Measurements from ENCODE around the gene KCNJ9.

Gene KCNJ9

GRCh38 chr1:160105155-160105554 is 23.8 kb downstream of the KCNJ9 start:
- Histone ChIP-seq H2BK120ac (ENCODE audit: low read depth, low read length) (no peak overlapping the region), H2BK15ac (ENCODE audit: low read length) (no peak overlapping the region), H3K9ac (ENCODE audit: low read depth, low read length, poor library complexity) (no peak overlapping the region), H3K36me3 (replicated peaks in 1 of 2; ENCODE audit: control insufficient read depth in 2 of 2, insufficient read depth in 2 of 2, low read length in 2 of 2) (no peaks in the 10 kb centered on the region), H3K4ac (ENCODE audit: low read length) (no peak overlapping the region), H4K8ac (ENCODE audit: low read depth, low read length) (no peak overlapping the region), H3K14ac (ENCODE audit: low read length) (no peak overlapping the region), H2AK5ac (ENCODE audit: low read depth, low read length) (no peak overlapping the region), H3K18ac (ENCODE audit: low read length) (no peak overlapping the region), H3K27ac (replicated peaks; ENCODE audit: low read length) (no peak overlapping the region), H3K27me3 (ENCODE audit: control insufficient read depth in 3 of 3, insufficient read depth in 3 of 3, low read depth in 1 of 3, low read length in 3 of 3) (no peaks in the 10 kb centered on the region), H3K4me3 (ENCODE audit: low read length in 2 of 2) (no peak overlapping the region), H2BK12ac (ENCODE audit: low read length) (no peak overlapping the region), H2AFZ (ENCODE audit: low read length) (no peak overlapping the region), H2BK5ac (ENCODE audit: low read length) (no peak overlapping the region), H4K91ac (ENCODE audit: low read depth, low read length, poor library complexity) (no peak overlapping the region), H3K23ac (ENCODE audit: low read depth, low read length, poor library complexity) (no peak overlapping the region), H3K4me1 (ENCODE audit: control insufficient read depth in 2 of 2, insufficient read depth in 1 of 2, low read depth in 1 of 2, low read length in 2 of 2) (peaks cover 33 to 53% of the 10 kb centered on the region in 2 donors), H3K9me3 (replicated peaks in 1 of 2; ENCODE audit: control insufficient read depth in 2 of 2, insufficient read depth in 1 of 2, low read depth in 1 of 2, low read length in 2 of 2) (no peaks in the 10 kb centered on the region), H3K4me2 (ENCODE audit: insufficient read depth, low read length, poor library complexity, severe bottlenecking) (no peak overlapping the region), H3K79me1 (ENCODE audit: low read depth, low read length) (no peaks in the 10 kb centered on the region)
- WGBS, 2 donors (ENCODE audit: extremely low coverage in 2 of 2, insufficient read length in 2 of 2, insufficient replicate concordance in 1 of 2), result no CpG with 5 or more reads among the region's 5 CpGs
- DNase-seq (ENCODE audit: low spot score), result no peak

- Histone ChIP-seq H2AFZ (ENCODE audit: low read length) (no peak overlapping the region), H3K9ac (ENCODE audit: low read depth, low read length, poor library complexity) (no peak overlapping the region), H3K4me3 (ENCODE audit: low read length in 2 of 2) (no peak overlapping the region), H3K36me3 (replicated peaks in 1 of 2; ENCODE audit: control insufficient read depth in 2 of 2, insufficient read depth in 2 of 2, low read length in 2 of 2) (no peaks in the 10 kb centered on the region), H3K23ac (ENCODE audit: low read depth, low read length, poor library complexity) (no peak overlapping the region), H4K8ac (ENCODE audit: low read depth, low read length) (no peak overlapping the region), H3K9me3 (replicated peaks in 1 of 2; ENCODE audit: control insufficient read depth in 2 of 2, insufficient read depth in 1 of 2, low read depth in 1 of 2, low read length in 2 of 2) (no peaks in the 10 kb centered on the region), H3K4me1 (ENCODE audit: control insufficient read depth in 2 of 2, insufficient read depth in 1 of 2, low read depth in 1 of 2, low read length in 2 of 2) (peaks cover 34 to 50% of the 10 kb centered on the region in 2 donors), H2BK5ac (ENCODE audit: low read length) (no peak overlapping the region), H3K4me2 (ENCODE audit: insufficient read depth, low read length, poor library complexity, severe bottlenecking) (no peak overlapping the region), H2BK12ac (ENCODE audit: low read length) (no peak overlapping the region), H3K14ac (ENCODE audit: low read length) (no peak overlapping the region), H2AK5ac (ENCODE audit: low read depth, low read length) (no peak overlapping the region), H3K27ac (replicated peaks; ENCODE audit: low read length) (no peak overlapping the region), H3K79me1 (ENCODE audit: low read depth, low read length) (no peaks in the 10 kb centered on the region), H4K91ac (ENCODE audit: low read depth, low read length, poor library complexity) (no peak overlapping the region), H2BK120ac (ENCODE audit: low read depth, low read length) (no peak overlapping the region), H3K27me3 (ENCODE audit: control insufficient read depth in 3 of 3, insufficient read depth in 3 of 3, low read depth in 1 of 3, low read length in 3 of 3) (no peaks in the 10 kb centered on the region), H2BK15ac (ENCODE audit: low read length) (no peak overlapping the region), H3K18ac (ENCODE audit: low read length) (no peak overlapping the region), H3K4ac (ENCODE audit: low read length) (no peak overlapping the region)
- no CpG with 5 or more reads among the region's 1 CpG for WGBS, 2 donors (ENCODE audit: extremely low coverage in 2 of 2, insufficient read length in 2 of 2, insufficient replicate concordance in 1 of 2)
- DNase-seq (ENCODE audit: low spot score), result no peak
Observed at GRCh38 chr1:160107512-160107911, 26.2 kb downstream of the KCNJ9 start.

- no peak overlapping the region for H2BK5ac ChIP-seq (ENCODE audit: low read length)
- DNase-seq (ENCODE audit: low spot score), result no peak
- peak overlapping the region; percentile 79 for H3K27ac ChIP-seq (replicated peaks; ENCODE audit: low read length)
- H3K4me3 ChIP-seq (ENCODE audit: low read length in 2 of 2), result no peak overlapping the region
- H3K4me2 ChIP-seq (ENCODE audit: insufficient read depth, low read length, poor library complexity, severe bottlenecking), result peak overlapping the region; percentile 26
- H2BK120ac ChIP-seq (ENCODE audit: low read depth, low read length), result no peak overlapping the region
- H3K18ac ChIP-seq (ENCODE audit: low read length), result peak overlapping the region; percentile 79
- H3K36me3 ChIP-seq (replicated peaks in 1 of 2; ENCODE audit: control insufficient read depth in 2 of 2, insufficient read depth in 2 of 2, low read length in 2 of 2), result no peaks in the 10 kb centered on the region
- no peak overlapping the region for H4K91ac ChIP-seq (ENCODE audit: low read depth, low read length, poor library complexity)
- H4K8ac ChIP-seq (ENCODE audit: low read depth, low read length), result no peak overlapping the region
- H3K4ac ChIP-seq (ENCODE audit: low read length), result no peak overlapping the region
- no peak overlapping the region for H3K9ac ChIP-seq (ENCODE audit: low read depth, low read length, poor library complexity)
- no peak overlapping the region for H3K14ac ChIP-seq (ENCODE audit: low read length)
- H2BK12ac ChIP-seq (ENCODE audit: low read length), result peak overlapping the region; percentile 73
- H2AK5ac ChIP-seq (ENCODE audit: low read depth, low read length), result no peak overlapping the region
- H2BK15ac ChIP-seq (ENCODE audit: low read length), result no peak overlapping the region
- no peak overlapping the region for H3K23ac ChIP-seq (ENCODE audit: low read depth, low read length, poor library complexity)
- no peaks in the 10 kb centered on the region for H3K27me3 ChIP-seq (ENCODE audit: control insufficient read depth in 3 of 3, insufficient read depth in 3 of 3, low read depth in 1 of 3, low read length in 3 of 3)
- H3K9me3 ChIP-seq (replicated peaks in 1 of 2; ENCODE audit: control insufficient read depth in 2 of 2, insufficient read depth in 1 of 2, low read depth in 1 of 2, low read length in 2 of 2), result no peaks in the 10 kb centered on the region
- H3K79me1 ChIP-seq (ENCODE audit: low read depth, low read length), result no peaks in the 10 kb centered on the region
- H3K4me1 ChIP-seq (ENCODE audit: control insufficient read depth in 2 of 2, insufficient read depth in 1 of 2, low read depth in 1 of 2, low read length in 2 of 2), result peaks cover 37 to 41% of the 10 kb centered on the region in 2 donors
- H2AFZ ChIP-seq (ENCODE audit: low read length), result peak overlapping the region; percentile 38
- WGBS, 2 donors (ENCODE audit: extremely low coverage in 2 of 2, insufficient read length in 2 of 2, insufficient replicate concordance in 1 of 2), result no CpG with 5 or more reads among the region's 6 CpGs
Observed at GRCh38 chr1:160108888-160109662, 27.7 kb downstream of the KCNJ9 start.

- Histone ChIP-seq H3K9ac (ENCODE audit: low read depth, low read length, poor library complexity) (no peak overlapping the region), H3K27ac (replicated peaks; ENCODE audit: low read length) (peak overlapping the region; percentile 79), H3K23ac (ENCODE audit: low read depth, low read length, poor library complexity) (no peak overlapping the region), H3K4me3 (ENCODE audit: low read length in 2 of 2) (no peak overlapping the region), H3K9me3 (replicated peaks in 1 of 2; ENCODE audit: control insufficient read depth in 2 of 2, insufficient read depth in 1 of 2, low read depth in 1 of 2, low read length in 2 of 2) (no peaks in the 10 kb centered on the region), H3K27me3 (ENCODE audit: control insufficient read depth in 3 of 3, insufficient read depth in 3 of 3, low read depth in 1 of 3, low read length in 3 of 3) (no peaks in the 10 kb centered on the region), H3K79me1 (ENCODE audit: low read depth, low read length) (no peaks in the 10 kb centered on the region), H2AFZ (ENCODE audit: low read length) (no peak overlapping the region), H2BK5ac (ENCODE audit: low read length) (no peak overlapping the region), H3K18ac (ENCODE audit: low read length) (no peak overlapping the region), H3K14ac (ENCODE audit: low read length) (no peak overlapping the region), H4K91ac (ENCODE audit: low read depth, low read length, poor library complexity) (no peak overlapping the region), H3K36me3 (replicated peaks in 1 of 2; ENCODE audit: control insufficient read depth in 2 of 2, insufficient read depth in 2 of 2, low read length in 2 of 2) (no peaks in the 10 kb centered on the region), H3K4ac (ENCODE audit: low read length) (no peak overlapping the region), H2BK12ac (ENCODE audit: low read length) (no peak overlapping the region), H3K4me2 (ENCODE audit: insufficient read depth, low read length, poor library complexity, severe bottlenecking) (no peak overlapping the region), H4K8ac (ENCODE audit: low read depth, low read length) (no peak overlapping the region), H2BK120ac (ENCODE audit: low read depth, low read length) (no peak overlapping the region), H3K4me1 (ENCODE audit: control insufficient read depth in 2 of 2, insufficient read depth in 1 of 2, low read depth in 1 of 2, low read length in 2 of 2) (peaks cover 38 to 42% of the 10 kb centered on the region in 2 donors), H2BK15ac (ENCODE audit: low read length) (no peak overlapping the region), H2AK5ac (ENCODE audit: low read depth, low read length) (no peak overlapping the region)
- no peak for DNase-seq (ENCODE audit: low spot score)
- WGBS, 2 donors (ENCODE audit: extremely low coverage in 2 of 2, insufficient read length in 2 of 2, insufficient replicate concordance in 1 of 2), result no CpG with 5 or more reads among the region's 4 CpGs
Observed at GRCh38 chr1:160109686-160110085, 28.3 kb downstream of the KCNJ9 start.

Data from neuronal stem cell (in vitro differentiated cells).